Astrocyte of the spinal cord (primary cell): Measurements from ENCODE around the gene PPM1M.

Experiments
- DNase-seq: peaks from one replicate; pipeline ENCODE4 v3.0.0; 2011; ENCODE audit warnings: low read depth, low spot score
- H3K4me3 ChIP-seq: 2 replicates; pipeline ENCODE4 v1.5.1; 2011; ENCODE audit warnings: low read depth, mild to moderate bottlenecking, low read length, moderate library complexity
- in situ Hi-C: cut with HindIII; loops from 2 replicates; pipeline ENCODE4 v1.10.0; 2017; ENCODE audit warnings: low sequenced_read_pairs
- TF ChIP-seq, protein P1 (sequence below): IDR thresholded peaks from 2 replicates; pipeline ENCODE4 v1.5.1; 2012; ENCODE audit warnings: low read depth, mild to moderate bottlenecking, low read length, inconsistent platforms

Gene PPM1M, protein sequence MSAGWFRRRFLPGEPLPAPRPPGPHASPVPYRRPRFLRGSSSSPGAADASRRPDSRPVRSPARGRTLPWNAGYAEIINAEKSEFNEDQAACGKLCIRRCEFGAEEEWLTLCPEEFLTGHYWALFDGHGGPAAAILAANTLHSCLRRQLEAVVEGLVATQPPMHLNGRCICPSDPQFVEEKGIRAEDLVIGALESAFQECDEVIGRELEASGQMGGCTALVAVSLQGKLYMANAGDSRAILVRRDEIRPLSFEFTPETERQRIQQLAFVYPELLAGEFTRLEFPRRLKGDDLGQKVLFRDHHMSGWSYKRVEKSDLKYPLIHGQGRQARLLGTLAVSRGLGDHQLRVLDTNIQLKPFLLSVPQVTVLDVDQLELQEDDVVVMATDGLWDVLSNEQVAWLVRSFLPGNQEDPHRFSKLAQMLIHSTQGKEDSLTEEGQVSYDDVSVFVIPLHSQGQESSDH

DNA sequence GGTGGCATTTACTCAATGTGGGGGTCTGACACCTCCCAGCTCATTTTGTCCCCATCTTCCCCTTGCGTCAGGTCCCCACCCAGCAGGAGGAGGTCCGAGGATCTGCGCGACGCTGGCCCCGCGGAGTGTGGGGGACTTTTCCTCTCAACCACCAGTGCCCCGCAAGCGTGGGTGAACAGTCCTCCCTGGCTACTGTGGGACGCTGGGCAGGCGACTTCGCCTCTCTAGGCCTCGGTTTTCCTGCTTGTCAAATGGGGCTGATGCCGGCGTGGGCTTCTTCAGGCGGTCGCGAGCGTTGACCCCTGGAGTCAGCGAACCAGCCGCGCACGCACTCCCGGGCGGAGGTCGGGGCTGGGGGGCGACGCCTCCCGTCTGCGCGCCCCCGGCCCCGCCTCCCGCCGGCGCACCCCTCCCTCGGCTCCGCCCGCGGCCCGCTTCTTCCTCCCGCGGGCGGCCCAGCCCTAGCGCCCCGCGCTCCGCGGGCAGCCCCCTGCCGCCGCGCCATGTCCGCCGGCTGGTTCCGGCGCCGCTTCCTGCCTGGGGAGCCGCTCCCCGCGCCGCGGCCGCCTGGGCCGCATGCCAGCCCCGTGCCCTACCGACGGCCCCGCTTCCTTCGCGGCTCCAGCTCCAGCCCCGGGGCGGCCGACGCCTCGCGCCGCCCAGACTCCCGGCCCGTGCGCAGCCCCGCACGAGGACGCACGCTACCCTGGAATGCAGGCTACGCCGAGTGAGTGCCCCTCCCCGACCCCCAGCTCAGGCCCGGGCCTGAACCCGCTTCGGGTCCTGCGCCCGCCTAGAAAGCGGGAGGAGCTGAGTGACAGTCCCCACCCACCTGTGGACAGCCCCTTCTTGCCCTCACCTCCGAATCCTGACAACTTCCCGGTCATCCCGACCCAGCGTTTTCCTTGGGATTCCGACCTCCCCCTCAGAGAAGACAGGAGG is at the start of gene PPM1M:
Gene PPM1M (plus strand): TSS at position 438 of the 942 bp plus-strand sequence. CDS start 66 bp downstream, at position 504.
- peak within 1 kb of the TSS; percentile 49 for H3K4me3 ChIP-seq

DNA sequence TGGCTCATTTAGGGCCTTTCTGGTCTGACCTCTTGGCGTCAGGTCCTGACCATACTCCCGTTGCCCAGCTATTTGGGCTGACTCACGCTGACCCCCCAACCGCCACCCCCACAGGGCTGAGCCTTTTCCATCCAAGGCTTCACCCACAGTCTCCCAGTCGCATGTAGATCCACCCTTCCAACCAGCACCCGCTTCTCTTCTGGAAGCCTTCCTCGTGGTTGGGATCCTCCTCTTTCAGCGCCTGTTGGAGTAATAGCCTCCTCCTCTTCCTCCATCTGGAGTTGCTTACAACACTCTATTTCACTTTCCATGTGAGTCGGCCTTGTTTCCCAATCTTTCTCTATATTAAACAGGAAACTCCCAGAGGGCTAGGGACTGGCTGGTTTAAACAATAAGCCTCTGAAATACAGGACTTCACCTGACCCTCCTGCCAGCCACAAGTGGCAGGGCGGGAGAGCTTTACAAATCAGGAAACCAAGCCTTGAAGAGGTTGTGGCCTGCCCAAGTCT is 49.7 kb upstream of the PPM1M start:
- TF ChIP-seq, protein P1, sequence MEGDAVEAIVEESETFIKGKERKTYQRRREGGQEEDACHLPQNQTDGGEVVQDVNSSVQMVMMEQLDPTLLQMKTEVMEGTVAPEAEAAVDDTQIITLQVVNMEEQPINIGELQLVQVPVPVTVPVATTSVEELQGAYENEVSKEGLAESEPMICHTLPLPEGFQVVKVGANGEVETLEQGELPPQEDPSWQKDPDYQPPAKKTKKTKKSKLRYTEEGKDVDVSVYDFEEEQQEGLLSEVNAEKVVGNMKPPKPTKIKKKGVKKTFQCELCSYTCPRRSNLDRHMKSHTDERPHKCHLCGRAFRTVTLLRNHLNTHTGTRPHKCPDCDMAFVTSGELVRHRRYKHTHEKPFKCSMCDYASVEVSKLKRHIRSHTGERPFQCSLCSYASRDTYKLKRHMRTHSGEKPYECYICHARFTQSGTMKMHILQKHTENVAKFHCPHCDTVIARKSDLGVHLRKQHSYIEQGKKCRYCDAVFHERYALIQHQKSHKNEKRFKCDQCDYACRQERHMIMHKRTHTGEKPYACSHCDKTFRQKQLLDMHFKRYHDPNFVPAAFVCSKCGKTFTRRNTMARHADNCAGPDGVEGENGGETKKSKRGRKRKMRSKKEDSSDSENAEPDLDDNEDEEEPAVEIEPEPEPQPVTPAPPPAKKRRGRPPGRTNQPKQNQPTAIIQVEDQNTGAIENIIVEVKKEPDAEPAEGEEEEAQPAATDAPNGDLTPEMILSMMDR: no peak
- in situ Hi-C loops: no loop called here
- DNase-seq: no peak
- no peak overlapping the region for H3K4me3 ChIP-seq

More for the DNA sequence above, at the start of gene PPM1M:
- TF ChIP-seq, protein P1: no peak
- in situ Hi-C loops: no loop called here
- DNase-seq: peak; percentile 33

DNA sequence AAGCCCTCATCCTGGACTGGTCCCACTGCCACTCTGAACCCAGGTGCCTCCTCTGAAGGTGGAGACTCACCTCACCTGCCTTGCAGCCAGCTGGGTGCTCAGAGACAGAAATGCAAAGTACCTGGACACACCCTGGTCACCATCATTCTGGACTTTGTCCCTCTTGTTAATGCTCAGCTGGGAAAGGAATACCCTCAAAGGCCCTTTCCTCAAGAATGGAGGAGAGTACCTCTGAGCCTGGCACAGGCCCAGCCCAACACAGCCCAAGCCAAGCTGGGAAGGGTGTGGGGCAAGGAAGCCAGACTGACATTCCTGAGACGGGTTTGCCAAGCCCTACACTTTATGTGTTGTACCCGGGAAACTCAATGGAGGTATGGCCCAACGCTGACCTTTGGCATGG is 48.6 kb upstream of the PPM1M start:
- TF ChIP-seq, protein P1: no peak

DNA sequence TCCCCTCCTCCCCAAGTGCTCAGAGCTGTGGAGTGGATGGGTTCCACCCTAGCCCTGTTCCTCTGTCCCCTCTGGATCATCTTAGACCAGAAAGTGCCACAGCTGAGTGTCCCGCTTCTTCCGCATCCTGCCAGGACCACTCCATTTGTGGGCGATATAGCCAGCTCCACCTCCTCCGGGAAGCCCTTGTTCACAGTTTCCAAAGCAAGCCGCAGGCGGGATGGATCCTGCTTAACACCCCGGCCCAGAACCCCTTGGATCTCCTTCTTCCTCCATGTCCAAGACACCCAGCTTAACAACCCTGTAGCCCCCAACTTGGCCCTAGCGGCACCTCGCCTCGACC is 48.1 kb upstream of the PPM1M start:
- TF ChIP-seq, protein P1: no peak
- DNase-seq: no peak
- in situ Hi-C loops: no loop called here
- peak overlapping the region; percentile 90 for H3K4me3 ChIP-seq

More for the DNA sequence above, 48.6 kb upstream of the PPM1M start:
- in situ Hi-C loops: no loop called here
- no peak for DNase-seq
- no peak overlapping the region for H3K4me3 ChIP-seq

DNA sequence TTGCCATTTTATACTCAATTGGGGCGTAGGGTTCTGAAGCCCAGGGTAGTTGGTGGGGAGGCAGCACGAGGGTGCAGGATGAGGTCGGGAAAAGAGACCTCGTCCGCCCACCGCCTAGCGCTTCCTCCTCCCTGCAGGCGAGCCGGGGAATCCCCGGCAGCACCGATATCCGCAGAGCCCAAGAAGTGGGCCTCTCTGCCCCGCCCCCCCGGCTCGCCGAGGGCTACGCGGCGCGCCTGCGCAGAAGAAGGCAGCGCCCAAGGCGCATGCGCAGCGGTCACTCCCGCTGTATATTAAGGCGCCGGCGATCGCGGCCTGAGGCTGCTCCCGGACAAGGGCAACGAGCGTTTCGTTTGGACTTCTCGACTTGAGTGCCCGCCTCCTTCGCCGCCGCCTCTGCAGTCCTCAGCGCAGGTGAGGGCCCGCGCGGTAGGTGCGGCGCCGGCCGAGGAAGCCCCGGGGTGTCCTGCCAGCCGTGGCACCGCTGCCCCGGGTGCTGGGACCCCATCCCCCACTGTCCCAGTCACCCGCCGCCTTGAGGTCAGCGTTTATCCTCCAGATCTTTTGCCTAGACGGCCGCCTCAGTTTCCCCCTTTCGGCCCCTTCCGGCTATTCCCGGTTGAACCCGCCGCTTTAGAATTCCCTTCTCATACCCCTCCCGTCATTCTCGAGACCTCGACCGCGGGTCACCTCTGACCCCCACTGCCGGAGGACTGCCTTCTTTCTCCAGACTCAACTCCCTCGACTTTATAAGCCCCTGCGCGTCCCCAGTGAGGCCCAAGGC is 47.5 kb upstream of the PPM1M start, which contains the start of gene ALAS1:
Gene ALAS1 (plus strand): TSS at position 319 of the 784 bp plus-strand sequence. CDS start 1,082 bp downstream, outside the sequence.
- in situ Hi-C loops: no loop called here
- TF ChIP-seq, protein P1: peak; percentile 8
- peak; percentile 88 for DNase-seq
- peak within 1 kb of the TSS; percentile 90 for H3K4me3 ChIP-seq
